IMR-90 (cell line): Measurements from ENCODE around the gene POLR3G.

Source experiments
- CEBPB ChIP-seq: IDR thresholded peaks from 2 replicates; pipeline ENCODE4 v1.6.1; 2012; ENCODE audit warnings: low read depth, low read length, improper control_type of control experiment
- FOS ChIP-seq: fragments of 150-350 bp; IDR thresholded peaks from 2 replicates; pipeline ENCODE4 v1.6.1; 2016; ENCODE audit warnings: low read depth, low read length
- MAFK ChIP-seq: IDR thresholded peaks from 2 replicates; pipeline ENCODE4 v1.6.1; 2012; ENCODE audit warnings: low read depth, low read length, improper control_type of control experiment
- MAZ ChIP-seq: IDR thresholded peaks from 2 replicates; pipeline ENCODE4 v1.6.1; 2012; ENCODE audit warnings: low read depth, mild to moderate bottlenecking, low read length, improper control_type of control experiment, moderate library complexity, borderline replicate concordance
- MXI1 ChIP-seq: IDR thresholded peaks from 2 replicates; pipeline ENCODE4 v1.6.1; 2012; ENCODE audit warnings: low read depth, mild to moderate bottlenecking, low read length, moderate library complexity, borderline replicate concordance
- NFE2L2 ChIP-seq: fragments of 150-350 bp; IDR thresholded peaks from 2 replicates; pipeline ENCODE4 v1.6.1; 2016; ENCODE audit warnings: low read depth, mild to moderate bottlenecking, low read length
- POLR2A ChIP-seq: IDR thresholded peaks from 2 replicates; pipeline ENCODE4 v1.6.1; 2012; ENCODE audit warnings: mild to moderate bottlenecking, low read depth, low read length
- RAD21 ChIP-seq: IDR thresholded peaks from 2 replicates; pipeline ENCODE4 v1.6.1; 2012; ENCODE audit warnings: low read length, improper control_type of control experiment
- RCOR1 ChIP-seq: IDR thresholded peaks from 2 replicates; pipeline ENCODE4 v1.6.1; 2012; ENCODE audit warnings: mild to moderate bottlenecking, low read length, improper control_type of control experiment; ENCODE audit not compliant: insufficient replicate concordance
- RFX5 ChIP-seq: IDR thresholded peaks from 2 replicates; pipeline ENCODE4 v1.8.0; 2012; ENCODE audit warnings: low read depth, mild to moderate bottlenecking, low read length, moderate library complexity
- TF ChIP-seq, protein P1 (sequence below): conservative IDR thresholded peaks from 2 replicates; pipeline ENCODE4 v1.5.1; 2012; ENCODE audit warnings: mild to moderate bottlenecking, low read depth, low read length, improper control_type of control experiment
- TF ChIP-seq, protein P2 (sequence below): fragments of 150-350 bp; IDR thresholded peaks from 2 replicates; pipeline ENCODE4 v1.6.1; 2017; ENCODE audit warnings: mild to moderate bottlenecking, antibody characterized with exemption, low read length, low read depth
- TF ChIP-seq, protein P3 (sequence below): fragments of 150-350 bp; IDR thresholded peaks from 2 replicates; pipeline ENCODE4 v1.6.1; 2016; ENCODE audit warnings: low read depth, mild to moderate bottlenecking, low read length, moderate library complexity, borderline replicate concordance

DNA sequence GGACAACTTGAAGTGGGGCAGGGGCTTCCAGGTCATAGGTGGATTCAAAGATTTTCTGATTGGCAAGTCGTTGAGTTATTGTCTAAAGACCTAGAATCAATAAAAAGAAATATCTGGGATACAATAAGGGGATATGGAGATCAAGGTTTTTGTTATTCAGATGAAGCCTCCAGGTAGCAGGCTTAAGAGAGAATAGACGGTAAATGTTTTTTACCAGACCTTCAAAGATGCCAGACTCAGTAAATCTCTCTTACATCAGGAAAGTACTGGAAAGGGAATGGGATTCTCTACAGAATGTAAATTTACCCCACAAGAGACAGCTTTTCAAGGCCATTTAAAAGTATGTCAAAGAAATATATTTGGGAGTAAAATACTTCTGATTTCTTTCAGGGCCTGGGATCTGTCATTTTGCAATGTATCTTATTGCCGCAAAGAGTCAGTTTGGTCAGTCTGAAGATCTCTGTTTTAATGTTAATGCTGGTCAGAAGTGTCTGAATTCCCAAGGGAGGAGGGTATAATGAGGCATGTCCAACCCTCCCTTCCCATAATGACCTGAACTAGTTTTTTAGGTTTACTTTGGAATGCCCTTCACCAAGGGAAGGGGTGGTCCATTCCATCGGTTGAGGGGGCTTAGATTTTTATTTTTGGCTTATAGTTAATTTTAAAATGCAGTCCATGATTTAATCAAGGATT lies 68.3 kb downstream of the POLR3G start:
- TF ChIP-seq, protein P1, sequence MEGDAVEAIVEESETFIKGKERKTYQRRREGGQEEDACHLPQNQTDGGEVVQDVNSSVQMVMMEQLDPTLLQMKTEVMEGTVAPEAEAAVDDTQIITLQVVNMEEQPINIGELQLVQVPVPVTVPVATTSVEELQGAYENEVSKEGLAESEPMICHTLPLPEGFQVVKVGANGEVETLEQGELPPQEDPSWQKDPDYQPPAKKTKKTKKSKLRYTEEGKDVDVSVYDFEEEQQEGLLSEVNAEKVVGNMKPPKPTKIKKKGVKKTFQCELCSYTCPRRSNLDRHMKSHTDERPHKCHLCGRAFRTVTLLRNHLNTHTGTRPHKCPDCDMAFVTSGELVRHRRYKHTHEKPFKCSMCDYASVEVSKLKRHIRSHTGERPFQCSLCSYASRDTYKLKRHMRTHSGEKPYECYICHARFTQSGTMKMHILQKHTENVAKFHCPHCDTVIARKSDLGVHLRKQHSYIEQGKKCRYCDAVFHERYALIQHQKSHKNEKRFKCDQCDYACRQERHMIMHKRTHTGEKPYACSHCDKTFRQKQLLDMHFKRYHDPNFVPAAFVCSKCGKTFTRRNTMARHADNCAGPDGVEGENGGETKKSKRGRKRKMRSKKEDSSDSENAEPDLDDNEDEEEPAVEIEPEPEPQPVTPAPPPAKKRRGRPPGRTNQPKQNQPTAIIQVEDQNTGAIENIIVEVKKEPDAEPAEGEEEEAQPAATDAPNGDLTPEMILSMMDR, result no peak
- TF ChIP-seq POLR2A (no peak), RAD21 (no peak), MAFK (no peak), CEBPB (no peak), RCOR1 (no peak), MAZ (no peak), MXI1 (no peak), NFE2L2 (no peak), RFX5 (no peak), FOS (no peak)
- TF ChIP-seq, protein P2, sequence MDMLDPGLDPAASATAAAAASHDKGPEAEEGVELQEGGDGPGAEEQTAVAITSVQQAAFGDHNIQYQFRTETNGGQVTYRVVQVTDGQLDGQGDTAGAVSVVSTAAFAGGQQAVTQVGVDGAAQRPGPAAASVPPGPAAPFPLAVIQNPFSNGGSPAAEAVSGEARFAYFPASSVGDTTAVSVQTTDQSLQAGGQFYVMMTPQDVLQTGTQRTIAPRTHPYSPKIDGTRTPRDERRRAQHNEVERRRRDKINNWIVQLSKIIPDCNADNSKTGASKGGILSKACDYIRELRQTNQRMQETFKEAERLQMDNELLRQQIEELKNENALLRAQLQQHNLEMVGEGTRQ, result no peak
- TF ChIP-seq, protein P3, sequence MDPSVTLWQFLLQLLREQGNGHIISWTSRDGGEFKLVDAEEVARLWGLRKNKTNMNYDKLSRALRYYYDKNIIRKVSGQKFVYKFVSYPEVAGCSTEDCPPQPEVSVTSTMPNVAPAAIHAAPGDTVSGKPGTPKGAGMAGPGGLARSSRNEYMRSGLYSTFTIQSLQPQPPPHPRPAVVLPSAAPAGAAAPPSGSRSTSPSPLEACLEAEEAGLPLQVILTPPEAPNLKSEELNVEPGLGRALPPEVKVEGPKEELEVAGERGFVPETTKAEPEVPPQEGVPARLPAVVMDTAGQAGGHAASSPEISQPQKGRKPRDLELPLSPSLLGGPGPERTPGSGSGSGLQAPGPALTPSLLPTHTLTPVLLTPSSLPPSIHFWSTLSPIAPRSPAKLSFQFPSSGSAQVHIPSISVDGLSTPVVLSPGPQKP, result no peak
